ENCODE results near the gene CHFR.

GRCh38 chr12:132850291-132850690 lies 37.1 kb downstream of the CHFR start:
- TF ChIP-seq FOXA1 (IDR thresholded peaks at IDR 0.05; ENCODE audit: borderline replicate concordance) (no peak), ZZZ3 (IDR thresholded peaks at IDR 0.05) (no peak), SAFB2 (IDR thresholded peaks at IDR 0.05; ENCODE audit: borderline replicate concordance, low read depth, low read length, severe bottlenecking) (no peak), RAD21 (CRISPR knock-in tag; conservative IDR thresholded peaks at IDR 0.05 in 1 of 2, IDR thresholded peaks at IDR 0.05 in 1 of 2) (no peak), ZBTB40 (IDR thresholded peaks at IDR 0.05) (no peak), ZBTB40 (CRISPR knock-in tag; IDR thresholded peaks at IDR 0.05) (no peak), NR2C1 (IDR thresholded peaks at IDR 0.05) (no peak), NR2C1 (tag; IDR thresholded peaks at IDR 0.05) (no peak)

Measured in K562 (cell line).